Mucosa of stomach (tissue), 1 donor: ENCODE results near the gene MIA3.

Experiments used
- H3K27me3 ChIP-seq: one replicate; pipeline ENCODE4 v1.7.0; 2013; ENCODE audit warnings: mild to moderate bottlenecking, low read length; ENCODE audit not compliant: control insufficient read depth, insufficient read depth
- H3K36me3 ChIP-seq: one replicate; pipeline ENCODE4 v1.7.0; 2013; ENCODE audit warnings: low read length; ENCODE audit not compliant: control insufficient read depth, insufficient read depth
- H3K4me1 ChIP-seq: one replicate; pipeline ENCODE4 v1.7.0; 2013; ENCODE audit warnings: mild to moderate bottlenecking, low read length; ENCODE audit not compliant: control insufficient read depth, insufficient read depth
- H3K4me3 ChIP-seq: one replicate; pipeline ENCODE4 v1.7.0; 2013; ENCODE audit warnings: low read length
- H3K9ac ChIP-seq: one replicate; pipeline ENCODE4 v1.7.0; 2013; ENCODE audit warnings: mild to moderate bottlenecking, low read length, moderate library complexity
- H3K9me3 ChIP-seq: one replicate; pipeline ENCODE4 v1.7.0; 2013; ENCODE audit warnings: mild to moderate bottlenecking, low read length, moderate library complexity; ENCODE audit not compliant: control insufficient read depth
- donor health status: Pancreatic carcinoma.

MIA3 gene

GRCh38 chr1:222618001-222618879, at the start of gene MIA3:
Gene MIA3, plus strand, starts transcription at chr1:222618097. Its CDS starts 14 bp downstream, at chr1:222618111.
- H3K4me1 ChIP-seq, result peaks cover 39% of the 10 kb centered on the region

DNA sequence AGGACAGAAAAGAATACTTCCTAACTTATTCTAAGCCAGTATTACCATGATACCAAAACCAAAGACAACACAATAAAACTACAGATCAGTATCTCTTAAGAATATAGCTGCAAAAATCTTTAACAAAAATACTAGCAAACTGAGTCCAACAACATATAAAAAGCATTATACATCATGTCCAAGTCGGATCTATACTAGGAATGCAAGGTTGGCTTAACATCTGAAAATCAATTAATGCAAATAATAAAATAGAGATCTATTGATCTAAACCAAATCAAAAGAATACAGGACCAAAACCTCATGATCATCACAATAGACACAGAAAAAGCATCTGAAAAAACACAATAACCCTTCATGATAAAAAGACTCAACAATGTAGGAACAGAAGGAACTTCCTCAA, 47.1 kb upstream of the MIA3 start:
- Histone ChIP-seq H3K4me3 (no peak overlapping the region), H3K27me3 (no peaks in the 10 kb centered on the region), H3K36me3 (no peaks in the 10 kb centered on the region), H3K9me3 (no peaks in the 10 kb centered on the region), H3K9ac (no peak overlapping the region), H3K4me1 (no peaks in the 10 kb centered on the region)

More at GRCh38 chr1:222618001-222618879, at the start of gene MIA3:
- H3K4me3 ChIP-seq, result peak within 1 kb of the TSS; percentile 37
- H3K9me3 ChIP-seq, result no peaks in the 10 kb centered on the region
- peaks cover 3% of the 10 kb centered on the region for H3K36me3 ChIP-seq
- peak within 1 kb of the TSS; percentile 75 for H3K9ac ChIP-seq
- H3K27me3 ChIP-seq, result no peaks in the 10 kb centered on the region

DNA sequence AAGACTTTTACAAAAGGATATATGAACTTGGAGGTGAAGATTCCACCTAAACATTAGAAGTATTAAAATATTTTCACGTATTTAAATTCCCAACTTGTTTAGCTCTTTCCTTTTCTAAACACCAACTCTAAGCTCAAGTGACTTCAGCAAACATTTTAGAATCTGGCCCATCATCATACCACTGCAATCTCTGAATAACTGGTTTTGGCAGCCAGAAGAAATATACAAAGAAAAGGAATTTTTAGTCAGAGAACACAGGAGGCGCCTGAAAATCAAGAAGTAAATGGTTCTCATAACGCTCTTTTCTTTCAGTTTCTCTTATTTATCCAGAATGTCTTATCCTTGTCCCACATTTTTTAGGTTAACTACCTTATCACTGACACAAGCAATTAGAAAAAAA, 38.6 kb upstream of the MIA3 start:
- Histone ChIP-seq H3K9ac (no peak overlapping the region), H3K36me3 (peaks cover 7% of the 10 kb centered on the region), H3K4me1 (no peaks in the 10 kb centered on the region), H3K9me3 (no peaks in the 10 kb centered on the region), H3K4me3 (no peak overlapping the region), H3K27me3 (no peaks in the 10 kb centered on the region)

DNA sequence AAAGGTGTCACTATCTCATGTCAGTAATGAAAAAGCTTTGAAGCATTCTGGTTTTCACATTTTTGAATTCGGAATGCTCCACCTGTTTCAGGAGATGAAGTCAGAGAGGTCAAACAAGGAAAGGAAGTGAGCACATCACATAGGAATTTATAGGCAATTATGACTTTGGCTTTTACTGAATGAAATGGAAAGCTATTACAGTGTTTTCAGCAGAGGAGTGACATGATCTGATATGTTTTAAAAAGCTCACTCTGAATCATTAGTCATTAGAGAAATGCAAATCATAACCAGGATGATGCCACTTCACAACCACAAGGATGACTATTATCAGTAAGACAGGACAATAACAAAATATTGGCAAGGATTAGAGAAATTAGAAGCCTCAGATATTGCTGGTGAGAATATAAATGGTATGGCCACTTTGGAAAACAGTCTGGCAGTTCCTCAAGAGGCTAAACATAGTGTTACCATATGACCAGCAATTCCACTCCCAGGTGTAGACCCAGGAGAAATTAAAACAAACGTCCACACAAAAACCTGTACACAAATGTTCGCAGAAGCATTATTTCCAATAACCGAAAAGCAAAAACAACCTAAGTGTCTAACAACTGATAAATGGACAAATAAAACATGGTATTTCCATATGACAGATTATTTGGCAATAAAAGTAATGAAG, 35.7 kb upstream of the MIA3 start:
- H3K9me3 ChIP-seq, result no peaks in the 10 kb centered on the region
- H3K36me3 ChIP-seq, result peaks cover 7% of the 10 kb centered on the region
- H3K9ac ChIP-seq, result no peak overlapping the region
- no peak overlapping the region for H3K4me3 ChIP-seq
- peaks cover 5% of the 10 kb centered on the region for H3K4me1 ChIP-seq
- H3K27me3 ChIP-seq, result no peaks in the 10 kb centered on the region

DNA sequence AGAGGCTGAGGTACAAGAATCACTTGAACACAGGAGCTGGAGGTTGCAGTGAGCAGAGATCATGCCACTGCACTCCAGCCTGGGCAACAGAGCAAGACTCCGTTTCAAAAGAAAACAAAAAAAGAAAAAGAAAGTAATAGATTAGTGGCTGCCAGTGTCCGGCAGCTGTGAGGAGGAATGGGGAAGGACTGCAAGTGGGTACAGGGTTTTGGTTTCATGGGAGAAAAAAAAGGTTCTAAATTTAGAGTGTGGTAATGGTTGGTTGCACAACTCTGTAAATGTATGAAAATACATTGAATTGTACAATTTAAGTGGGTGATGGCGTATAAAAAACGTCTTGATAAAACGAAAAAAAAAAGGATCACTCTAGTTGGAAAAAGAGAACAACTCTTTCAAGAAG, 34.8 kb upstream of the MIA3 start:
- no peak overlapping the region for H3K4me3 ChIP-seq
- H3K9me3 ChIP-seq, result no peaks in the 10 kb centered on the region
- H3K9ac ChIP-seq, result no peak overlapping the region
- no peaks in the 10 kb centered on the region for H3K27me3 ChIP-seq
- H3K4me1 ChIP-seq, result peaks cover 6% of the 10 kb centered on the region
- peaks cover 7% of the 10 kb centered on the region for H3K36me3 ChIP-seq

- Histone ChIP-seq H3K27me3 (no peaks in the 10 kb centered on the region), H3K9ac (no peak overlapping the region)
Measured at GRCh38 chr1:222586842-222587241, 31.1 kb upstream of the MIA3 start.

DNA sequence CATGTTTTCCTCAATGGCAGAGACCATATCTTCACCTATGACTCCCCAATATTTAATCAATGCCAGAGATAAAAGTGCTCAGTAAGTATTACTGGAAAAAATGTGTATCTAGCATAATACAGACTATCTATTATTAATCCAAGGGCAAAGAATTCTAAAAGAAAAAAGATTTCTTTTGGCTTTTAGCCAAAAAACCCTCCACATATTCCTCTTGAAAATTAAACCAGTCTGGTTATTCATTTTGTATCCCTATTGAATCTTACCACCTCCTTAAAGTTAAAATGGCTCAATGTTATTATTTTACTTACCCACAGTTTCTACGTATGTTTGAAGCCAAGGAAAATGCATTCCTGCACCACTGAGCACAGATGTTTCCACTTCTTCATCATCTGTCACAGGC, 29.8 kb upstream of the MIA3 start:
- Histone ChIP-seq H3K36me3 (peaks cover 1% of the 10 kb centered on the region), H3K4me3 (no peak overlapping the region), H3K9me3 (no peaks in the 10 kb centered on the region), H3K9ac (no peak overlapping the region), H3K27me3 (no peaks in the 10 kb centered on the region), H3K4me1 (peaks cover 16% of the 10 kb centered on the region)

More at GRCh38 chr1:222586842-222587241, 31.1 kb upstream of the MIA3 start:
- Histone ChIP-seq H3K4me1 (peaks cover 16% of the 10 kb centered on the region), H3K36me3 (peaks cover 7% of the 10 kb centered on the region), H3K9me3 (no peaks in the 10 kb centered on the region), H3K4me3 (no peak overlapping the region)

DNA sequence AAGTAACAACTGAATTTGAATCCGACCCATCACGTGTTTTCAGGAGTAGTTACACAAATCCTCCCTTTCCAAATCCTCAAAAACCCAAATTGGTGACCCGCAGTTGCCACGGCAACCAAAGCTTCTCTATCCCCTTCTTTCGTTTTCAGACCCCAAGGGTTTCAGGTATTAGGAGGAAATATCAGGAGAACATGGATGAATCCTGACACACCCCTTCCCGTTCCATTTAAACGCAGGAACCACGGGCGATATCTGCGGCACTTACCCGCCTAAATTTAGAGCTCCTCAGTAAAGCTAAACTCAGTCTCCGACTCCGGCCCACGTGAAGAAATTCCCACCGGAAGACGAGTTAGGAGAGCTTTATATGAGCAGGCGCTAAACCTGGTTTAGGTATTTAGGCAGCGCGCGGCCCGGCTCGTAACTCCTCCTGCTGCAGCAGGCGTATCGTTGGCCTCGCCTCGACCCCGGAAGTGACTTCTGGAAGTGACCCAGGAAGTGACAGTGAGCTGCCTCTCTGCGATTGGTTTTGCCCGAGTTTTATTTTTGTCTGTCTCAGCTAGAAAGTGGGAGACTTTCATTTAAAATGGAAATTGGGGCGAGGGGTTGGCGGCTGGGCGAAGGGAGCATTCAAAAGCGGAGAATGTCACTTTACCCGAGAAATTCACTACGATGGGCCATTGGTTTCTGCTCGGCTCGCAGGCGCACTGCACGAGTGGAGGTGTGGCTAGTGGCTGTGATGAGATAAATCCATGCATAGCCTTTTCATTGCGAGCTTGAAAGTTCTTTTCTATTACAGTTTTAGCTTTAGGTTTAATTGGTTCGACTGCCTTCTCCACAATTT, 28.2 kb upstream of the MIA3 start, which contains the start of gene TAF1A:
TAF1A (minus strand) TSS at position 472 of the 841 bp plus-strand sequence.
- Histone ChIP-seq H3K36me3 (no peaks in the 10 kb centered on the region), H3K9ac (peak within 1 kb of the TSS; percentile 74), H3K4me1 (peaks cover 16% of the 10 kb centered on the region), H3K9me3 (no peaks in the 10 kb centered on the region), H3K4me3 (peak within 1 kb of the TSS; percentile 63), H3K27me3 (no peaks in the 10 kb centered on the region)

- Histone ChIP-seq H3K9ac (no peak overlapping the region), H3K9me3 (no peaks in the 10 kb centered on the region), H3K4me3 (no peak overlapping the region), H3K4me1 (peaks cover 21% of the 10 kb centered on the region), H3K36me3 (no peaks in the 10 kb centered on the region), H3K27me3 (no peaks in the 10 kb centered on the region)
Measured at GRCh38 chr1:222592171-222592570, 25.7 kb upstream of the MIA3 start.

- H3K4me1 ChIP-seq, result peaks cover 35% of the 10 kb centered on the region
- H3K9ac ChIP-seq, result no peak overlapping the region
- H3K27me3 ChIP-seq, result no peaks in the 10 kb centered on the region
- no peaks in the 10 kb centered on the region for H3K9me3 ChIP-seq
- H3K36me3 ChIP-seq, result no peaks in the 10 kb centered on the region
- no peak overlapping the region for H3K4me3 ChIP-seq
Measured at GRCh38 chr1:222594789-222595188, 23.1 kb upstream of the MIA3 start.

DNA sequence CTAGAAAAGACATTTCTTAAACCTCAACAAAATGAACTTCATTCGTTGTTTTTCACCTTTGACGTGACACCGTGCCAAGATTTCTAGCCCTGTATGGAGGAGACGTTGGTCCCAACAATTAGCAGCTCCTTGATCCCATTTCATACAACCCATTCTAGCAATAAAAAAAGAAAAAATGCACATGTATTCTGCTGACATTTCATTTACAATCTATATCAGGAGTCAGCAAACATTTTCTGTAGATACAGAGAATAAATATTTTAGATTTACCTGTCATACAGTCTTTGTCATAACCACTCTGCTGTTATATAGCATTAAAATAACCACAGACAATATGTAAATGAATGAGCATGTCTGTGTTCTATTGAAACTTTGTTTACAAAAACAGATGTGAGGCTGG, 21.2 kb upstream of the MIA3 start:
- Histone ChIP-seq H3K9ac (no peak overlapping the region), H3K27me3 (no peaks in the 10 kb centered on the region), H3K9me3 (no peaks in the 10 kb centered on the region), H3K4me3 (no peak overlapping the region), H3K36me3 (no peaks in the 10 kb centered on the region), H3K4me1 (peaks cover 30% of the 10 kb centered on the region)
